Stimulated activated CD8-positive, alpha-beta memory T cell treated with anti-CD3 and anti-CD28 coated beads, Interleukin-2, amount 100 ng/mL, for 48 hours (primary cell): Measurements from ENCODE around the gene SERHL2.
"Not testable (repeated sequence)": the region's sequence is repeated elsewhere in the genome, so short reads cannot be mapped to it uniquely, and the experiment has no call there.

Source experiments
- DNase-seq, 2 donors: peaks; one replicate each; pipeline ENCODE4 v3.0.0-alpha.2; 2020; ENCODE audit warnings: low read depth in 2 of 2

SERHL2 gene

DNA sequence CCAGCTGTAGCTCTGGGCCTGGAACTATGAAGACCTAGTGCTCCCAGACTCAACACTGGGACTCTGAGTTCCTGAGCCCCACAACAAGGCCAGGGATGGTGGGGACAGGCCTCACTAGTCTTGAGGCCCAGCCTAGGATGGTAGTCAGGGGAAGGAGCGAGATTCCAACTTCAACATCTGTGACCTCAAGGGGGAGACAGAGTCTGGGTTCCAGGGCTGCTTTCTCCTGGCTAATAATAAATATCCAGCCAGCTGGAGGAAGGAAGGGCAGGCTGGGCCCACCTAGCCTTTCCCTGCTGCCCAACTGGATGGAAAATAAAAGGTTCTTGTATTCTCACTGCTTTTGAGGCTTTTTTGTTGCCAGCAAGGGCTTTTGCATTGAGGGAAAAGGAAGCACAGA lies 20.3 kb downstream of the SERHL2 start:
- DNase-seq = not testable (repeated sequence)

DNA sequence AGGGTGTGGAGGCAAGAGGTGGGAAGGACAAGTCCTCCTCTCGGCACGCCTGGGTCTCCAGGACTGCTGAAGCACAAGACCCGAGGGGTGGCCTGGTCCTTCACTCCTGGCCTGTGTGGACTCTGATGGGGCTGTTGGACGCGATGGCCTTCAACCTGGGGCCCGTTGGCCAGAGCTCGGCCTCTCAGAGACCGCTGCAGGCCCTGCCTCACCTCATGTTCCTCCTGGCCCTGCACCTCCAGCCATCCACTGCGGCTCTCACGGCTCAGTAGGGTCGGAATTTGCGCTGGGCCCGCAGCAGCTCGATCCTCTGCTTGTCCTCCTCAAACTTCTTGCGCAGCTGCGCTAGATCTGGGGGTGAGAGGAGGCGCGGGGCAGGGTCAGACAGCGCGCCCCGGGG lies 20.7 kb downstream of the SERHL2 start:
- DNase-seq = not testable (repeated sequence)

DNA sequence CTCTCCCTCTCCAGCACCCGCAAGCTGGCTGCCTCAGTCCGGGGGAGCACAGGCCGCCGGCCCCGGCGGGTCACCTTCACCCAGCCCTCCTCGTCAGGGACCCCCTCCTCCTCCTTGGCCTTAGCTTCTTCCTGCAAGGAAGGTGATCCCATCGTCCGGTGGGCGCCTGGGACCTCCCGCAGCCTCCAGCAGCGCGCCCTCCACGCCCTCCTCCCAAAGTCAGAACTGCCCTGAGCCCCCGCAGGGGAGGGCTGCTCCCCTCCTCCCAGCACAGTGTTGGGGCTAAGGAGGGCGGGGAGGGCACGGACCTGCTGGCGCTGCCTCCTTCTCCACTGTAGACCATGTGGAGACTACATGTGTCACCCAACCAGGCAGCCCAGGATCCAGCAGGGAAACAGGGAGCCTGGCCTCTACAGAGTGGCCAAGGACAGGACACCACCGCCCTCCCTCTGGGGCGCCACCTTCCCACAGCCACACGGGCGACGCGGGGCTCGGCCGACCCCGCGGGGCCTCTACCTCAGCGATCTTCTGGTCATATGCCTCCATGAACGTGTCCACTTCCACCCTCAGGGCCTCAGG lies 22.3 kb downstream of the SERHL2 start:
- not testable (repeated sequence) for DNase-seq

DNA sequence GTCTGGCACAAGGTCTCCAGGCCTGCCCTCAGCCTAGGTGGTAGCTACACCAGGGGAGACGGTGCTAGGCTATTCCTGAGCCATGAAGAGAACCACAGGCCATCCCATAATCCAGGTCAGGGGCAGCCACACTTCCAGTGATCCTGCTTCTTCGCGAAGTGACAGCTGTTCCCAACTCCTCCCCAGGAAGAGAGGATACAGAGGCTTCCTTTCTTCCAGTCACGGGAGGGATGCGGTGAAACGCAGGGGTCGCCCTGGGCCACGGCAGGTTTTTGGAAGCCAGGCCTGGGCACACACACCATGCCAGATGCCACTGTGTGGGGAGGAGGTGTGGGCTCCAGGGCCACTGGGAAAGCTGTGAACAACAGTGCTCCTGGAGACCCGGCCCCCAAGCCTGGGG lies 23.4 kb downstream of the SERHL2 start:
- DNase-seq = not testable (repeated sequence)

DNA sequence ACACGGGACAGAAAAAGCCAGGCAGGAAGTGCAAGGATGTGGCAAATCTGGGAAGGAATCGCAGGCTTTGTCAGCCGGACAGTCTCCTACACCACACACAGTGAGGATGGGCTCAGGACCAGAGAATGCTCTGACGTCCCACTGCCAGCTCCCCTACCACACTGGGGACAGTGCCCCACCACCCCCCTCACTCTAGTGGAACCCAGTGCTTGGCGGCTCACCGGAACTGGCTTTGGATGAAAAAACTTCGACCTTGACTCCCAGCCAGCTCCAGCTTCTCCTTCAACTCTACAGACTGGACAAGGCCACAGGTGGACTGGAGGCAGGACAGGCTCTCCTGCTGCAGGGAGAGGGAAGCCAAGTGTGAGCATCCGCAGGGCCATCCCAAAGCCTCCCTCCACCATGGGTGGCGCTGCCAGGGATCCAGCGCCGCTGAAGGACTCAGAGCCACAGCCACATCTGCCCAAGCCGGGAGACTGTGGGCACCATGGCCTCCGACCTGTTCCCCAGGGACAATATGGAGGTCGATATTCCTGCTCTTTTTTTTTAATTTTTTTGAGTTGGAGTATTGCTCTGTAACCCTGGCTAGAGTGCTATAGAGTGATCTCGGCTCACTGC lies 24.0 kb downstream of the SERHL2 start:
- DNase-seq = no peak

DNA sequence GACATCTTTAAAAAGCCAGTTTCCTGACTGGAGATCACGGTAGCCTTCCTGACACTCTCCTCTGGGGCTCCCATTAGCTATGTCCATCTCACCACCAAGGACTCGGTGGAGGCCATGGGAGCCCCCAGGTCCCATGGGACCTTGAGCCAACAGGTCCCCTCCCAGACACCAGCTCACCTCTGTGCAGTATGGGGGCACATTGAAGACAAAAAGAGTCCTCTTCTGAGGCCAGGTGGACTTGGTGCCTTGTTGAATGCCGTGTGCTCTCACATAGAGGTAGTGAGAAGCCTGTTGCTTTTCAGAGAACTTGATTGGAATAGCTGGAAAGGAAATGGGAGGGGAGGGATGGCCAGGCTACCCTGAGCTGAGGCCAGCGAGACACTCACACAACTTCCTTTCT lies 26.3 kb downstream of the SERHL2 start:
- not testable (repeated sequence) for DNase-seq

- DNase-seq = not testable (repeated sequence)
Measured at GRCh38 chr22:42581194-42581761, 27.5 kb downstream of the SERHL2 start.

GRCh38 chr22:42581762-42582716 lies 28.3 kb downstream of the SERHL2 start:
- DNase-seq = peak; percentile 81 to 82

GRCh38 chr22:42582987-42583386 lies 29.2 kb downstream of the SERHL2 start:
- DNase-seq = no peak

DNA sequence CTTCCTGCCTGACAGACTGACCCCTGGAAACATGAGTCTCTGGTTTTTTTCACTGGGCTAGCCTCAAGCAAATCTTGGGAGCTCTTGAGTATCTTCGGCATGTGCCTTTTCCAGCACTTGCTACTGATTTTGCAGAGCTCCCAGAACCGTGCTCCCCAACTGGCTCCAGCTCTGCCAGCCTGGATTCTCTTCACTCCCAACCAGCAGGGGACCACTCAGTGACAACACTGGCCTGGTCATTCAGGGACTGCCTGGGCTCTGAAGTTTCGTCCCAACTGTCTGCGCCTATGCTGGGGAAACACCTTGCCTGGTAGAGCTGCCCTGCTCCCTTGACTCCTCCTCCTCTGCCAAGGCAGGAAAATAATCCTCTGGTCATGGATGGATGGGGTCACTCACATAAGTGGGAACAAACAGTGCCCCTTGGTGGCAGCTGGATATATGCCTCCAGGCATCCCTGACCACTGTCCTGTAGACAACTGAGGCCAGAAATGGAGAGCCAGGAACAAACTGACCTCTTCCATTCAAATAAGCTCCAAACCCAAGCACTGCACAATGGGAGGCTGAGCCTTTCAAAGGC lies 30.7 kb downstream of the SERHL2 start:
- no peak for DNase-seq

DNA sequence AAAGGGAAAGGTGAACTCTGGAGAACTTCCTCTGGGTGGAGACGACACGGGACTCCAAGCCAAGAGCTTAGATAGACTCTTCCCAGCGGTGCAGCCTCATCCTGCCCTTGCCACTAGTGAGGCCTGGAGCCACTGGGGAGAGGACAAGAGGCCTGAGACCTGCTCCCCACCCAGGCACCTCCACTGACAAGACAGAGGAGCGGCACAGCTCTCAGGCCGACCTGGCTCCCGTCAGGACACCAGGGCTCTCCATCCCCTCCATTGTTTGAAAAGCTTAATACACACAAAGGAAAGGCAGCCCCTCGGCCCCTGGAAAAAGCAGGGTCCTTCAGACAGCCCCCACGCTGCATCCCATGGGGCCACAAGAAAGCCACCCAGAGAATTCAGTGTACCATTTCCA lies 31.3 kb downstream of the SERHL2 start:
- DNase-seq = no peak

DNA sequence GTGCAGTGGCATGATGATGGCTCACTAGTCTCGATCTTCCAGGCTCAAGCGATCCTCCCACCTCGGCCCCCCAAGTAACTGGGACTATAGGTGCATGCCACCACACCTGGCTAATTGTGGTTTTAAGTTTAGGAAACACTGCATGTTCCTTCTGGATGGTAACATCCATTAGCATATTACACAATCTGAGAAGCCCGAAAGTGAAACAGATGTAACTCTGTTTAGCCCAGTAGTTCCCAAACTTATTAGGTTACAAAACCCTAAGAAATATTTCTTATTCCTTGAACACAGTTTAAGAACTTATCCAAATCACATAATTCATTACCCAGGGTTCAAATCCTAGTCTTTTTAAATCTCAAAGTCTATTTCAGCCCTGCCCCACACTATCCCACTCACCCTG lies 32.6 kb downstream of the SERHL2 start:
- DNase-seq = no peak

GRCh38 chr22:42587588-42588175 lies 33.9 kb downstream of the SERHL2 start:
- DNase-seq = no peak

DNA sequence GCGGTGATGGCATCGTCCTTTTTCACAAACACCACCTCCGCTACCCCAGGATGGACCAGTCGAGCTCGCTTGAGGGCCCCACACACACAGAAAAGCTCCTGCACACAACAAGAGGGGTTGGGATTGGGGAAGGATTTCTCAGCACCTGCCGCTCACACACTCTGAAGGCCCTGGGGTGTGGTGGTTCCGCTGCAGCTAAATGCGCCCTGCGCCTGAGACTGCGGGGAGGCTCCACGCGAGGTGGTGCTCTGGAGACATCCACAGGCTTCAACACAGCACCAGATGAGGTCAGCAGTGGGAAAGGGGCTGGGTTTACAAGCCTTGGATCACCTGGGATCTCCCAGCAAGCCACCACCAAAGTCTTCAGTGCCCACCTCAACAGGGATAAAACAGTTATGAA lies 38.2 kb downstream of the SERHL2 start:
- DNase-seq = no peak

GRCh38 chr22:42595434-42595833 lies 41.7 kb downstream of the SERHL2 start:
- DNase-seq = no peak

DNA sequence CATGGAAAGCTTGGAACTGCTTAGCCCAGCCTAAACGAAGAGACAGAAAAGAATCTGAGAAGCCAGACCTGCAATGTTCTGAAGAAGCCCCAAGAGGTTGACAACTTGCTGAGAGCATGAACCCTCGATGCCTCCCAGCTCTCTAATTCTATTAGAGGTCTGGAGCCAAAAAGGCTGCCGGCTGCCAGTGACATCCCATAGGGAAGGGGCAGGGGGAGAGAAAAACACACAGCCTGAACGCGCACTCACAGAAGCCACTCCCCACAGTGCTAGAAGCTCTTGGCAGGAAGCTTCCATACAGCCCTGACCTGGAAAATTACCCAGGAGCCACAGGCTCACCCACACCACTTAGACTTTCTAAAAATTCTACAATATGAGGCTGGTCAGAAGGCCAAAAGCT lies 42.6 kb downstream of the SERHL2 start:
- no peak for DNase-seq

DNA sequence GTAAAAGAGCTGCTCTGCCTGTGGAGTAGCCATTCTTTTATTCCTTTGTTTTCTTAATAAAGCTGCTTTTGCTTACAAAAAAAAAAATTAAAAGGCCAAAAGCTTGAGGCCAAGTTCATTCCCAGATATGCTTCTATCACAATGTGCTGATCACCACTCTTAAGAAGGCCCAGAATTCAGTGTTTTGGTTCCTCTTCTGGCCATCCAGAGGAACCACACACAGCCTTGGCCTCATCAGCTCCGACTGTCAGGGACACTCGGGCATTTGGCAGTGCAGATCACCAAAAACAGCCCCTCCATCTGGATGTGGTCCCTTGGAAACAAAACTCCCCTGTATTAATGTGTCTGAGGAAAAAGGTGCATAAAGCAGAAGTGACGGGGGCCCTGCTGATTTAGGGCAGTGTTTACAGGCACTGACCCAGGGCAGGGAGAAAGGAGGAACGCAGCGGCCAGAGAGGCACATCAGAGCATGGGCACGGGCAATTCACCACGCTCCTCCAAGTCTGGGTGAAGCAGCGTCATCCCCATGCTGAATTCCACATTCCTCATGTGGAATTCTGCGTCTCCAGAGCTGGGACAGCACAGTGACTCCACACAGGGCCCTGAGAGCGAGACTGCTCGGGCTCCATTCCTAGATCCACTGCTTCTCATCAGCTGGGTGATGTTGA lies 43.2 kb downstream of the SERHL2 start:
- no peak for DNase-seq

DNA sequence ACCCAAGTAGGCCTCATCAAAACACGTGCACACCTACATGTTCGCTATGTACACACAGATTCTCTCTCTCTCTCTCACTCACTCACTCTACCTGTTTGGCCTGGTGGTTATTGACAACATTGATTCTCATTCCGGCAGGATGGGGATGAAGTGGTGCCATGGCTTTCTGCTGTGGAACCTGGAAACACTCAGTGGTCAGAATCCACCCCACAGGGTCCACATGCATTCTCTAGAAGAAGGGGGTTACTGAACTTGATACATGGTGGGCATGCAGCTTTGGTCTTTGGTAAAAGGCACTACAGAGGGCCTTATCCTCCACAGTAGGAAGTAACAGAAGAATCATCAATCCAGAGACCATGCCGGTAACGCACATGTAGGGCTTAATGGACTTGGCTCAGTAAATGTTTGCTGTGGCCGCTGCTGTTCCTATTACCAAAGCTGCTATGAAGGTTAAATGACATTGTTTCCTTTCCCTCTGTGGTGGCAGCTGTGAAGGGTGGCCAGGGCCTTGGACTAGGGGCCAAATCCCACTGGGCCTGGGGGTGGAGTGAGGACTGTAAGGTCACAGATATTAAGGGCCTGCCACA lies 48.2 kb downstream of the SERHL2 start:
- DNase-seq = no peak

GRCh38 chr22:42602470-42602869 lies 48.7 kb downstream of the SERHL2 start:
- DNase-seq = no peak

DNA sequence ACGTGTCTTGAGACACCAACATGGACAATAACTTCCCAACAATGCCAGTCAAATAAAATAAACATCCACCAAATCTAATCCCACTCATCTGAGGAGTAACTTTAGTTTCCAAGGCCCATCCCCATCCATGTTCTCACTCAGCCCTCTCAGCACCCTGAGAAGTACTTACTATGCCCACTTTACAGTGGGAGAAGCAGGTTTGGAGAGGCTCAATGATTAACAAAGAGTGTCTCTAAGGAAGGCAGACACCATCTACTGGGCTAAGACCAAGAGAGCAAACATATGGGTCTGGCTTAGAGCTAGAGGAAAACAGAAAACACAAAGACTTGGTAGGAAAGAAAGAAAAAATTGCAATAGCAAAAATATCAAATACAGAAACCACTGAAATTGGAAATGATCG lies 49.7 kb downstream of the SERHL2 start:
- DNase-seq = no peak

- no peak for DNase-seq
Measured at GRCh38 chr22:42604403-42604802, 50.6 kb downstream of the SERHL2 start.
